Glutamatergic neuron (in vitro differentiated cells): ENCODE results near the gene ERRFI1. TPM values are rescaled to one million over a fixed set of nuclear protein-coding genes. Genes with fewer than 3 reads are reported as not detected.
"Not testable (repeated sequence)": the region's sequence is repeated elsewhere in the genome, so short reads cannot be mapped to it uniquely, and the experiment has no call there.

Source experiments
- DNase-seq: peaks from one replicate; pipeline ENCODE4 v3.0.0; 2022
- H3K27ac Mint-ChIP-seq: one replicate; pipeline ENCODE4 v1.8.0; 2020; ENCODE audit warnings: mild to moderate bottlenecking, mixed read lengths, inconsistent platforms; ENCODE audit not compliant: unreplicated experiment
- H3K27me3 Mint-ChIP-seq: one replicate; pipeline ENCODE4 v1.8.0; 2020; ENCODE audit warnings: mild to moderate bottlenecking, moderate library complexity, mixed read lengths, inconsistent platforms; ENCODE audit not compliant: unreplicated experiment
- H3K36me3 Mint-ChIP-seq: one replicate; pipeline ENCODE4 v1.8.0; 2020; ENCODE audit warnings: mild to moderate bottlenecking, mixed read lengths, inconsistent platforms; ENCODE audit not compliant: unreplicated experiment
- H3K4me1 Mint-ChIP-seq: one replicate; pipeline ENCODE4 v1.8.0; 2020; ENCODE audit warnings: mild to moderate bottlenecking, low read depth, mixed read lengths, inconsistent platforms; ENCODE audit not compliant: unreplicated experiment
- H3K4me3 Mint-ChIP-seq: one replicate; pipeline ENCODE4 v1.8.0; 2020; ENCODE audit warnings: mild to moderate bottlenecking, mixed read lengths, inconsistent platforms; ENCODE audit not compliant: unreplicated experiment
- H3K9me3 Mint-ChIP-seq: one replicate; pipeline ENCODE4 v1.8.0; 2020; ENCODE audit warnings: mild to moderate bottlenecking, moderate library complexity, mixed read lengths, inconsistent platforms; ENCODE audit not compliant: unreplicated experiment
- CTCF ChIP-seq: fragments of 200-600 bp; sonication (generic); IDR thresholded peaks from one replicate; pipeline ENCODE4 v1.5.0; 2021; ENCODE audit not compliant: partially characterized antibody, unreplicated experiment
- total RNA-seq: library from RNA; stranded (reverse); fragmentation: NEBNext Ultra II Directional; extraction: Animal tissue kit (Norgen Biotek cat#: 25700); gene quantifications from one replicate; pipeline ENCODE4 v1.2.1, GENCODE V29; 2021; ENCODE audit not compliant: unreplicated experiment

Gene ERRFI1
- total RNA-seq, 1 donor from 2014 or later: 11.8 TPM

- Mint-ChIP-seq H3K36me3 (peaks cover 5% of the 10 kb centered on the region), H3K27me3 (peaks cover 3% of the 10 kb centered on the region), H3K4me1 (peaks cover 2% of the 10 kb centered on the region), H3K9me3 (no peaks in the 10 kb centered on the region), H3K27ac (no peak overlapping the region), H3K4me3 (no peak overlapping the region)
- TF ChIP-seq CTCF: no peak
- no peak for DNase-seq
These were observed 58.5 kb downstream of the ERRFI1 start for GRCh38 chr1:7967651-7968050.

GRCh38 chr1:7967196-7967595 is 58.9 kb downstream of the ERRFI1 start:
- Mint-ChIP-seq H3K9me3 (no peaks in the 10 kb centered on the region), H3K27me3 (peaks cover 3% of the 10 kb centered on the region), H3K4me1 (peaks cover 7% of the 10 kb centered on the region), H3K27ac (peak overlapping the region; percentile 43), H3K36me3 (peaks cover 5% of the 10 kb centered on the region), H3K4me3 (no peak overlapping the region)
- TF ChIP-seq CTCF: no peak
- no peak for DNase-seq

GRCh38 chr1:7964476-7964875 is 61.6 kb downstream of the ERRFI1 start:
- Mint-ChIP-seq H3K36me3 (peaks cover 5% of the 10 kb centered on the region), H3K4me1 (peaks cover 11% of the 10 kb centered on the region), H3K27ac (no peak overlapping the region), H3K27me3 (no peaks in the 10 kb centered on the region), H3K9me3 (peaks cover 2% of the 10 kb centered on the region), H3K4me3 (no peak overlapping the region)
- TF ChIP-seq CTCF: no peak
- DNase-seq: no peak

- not testable (repeated sequence) for H3K9me3 Mint-ChIP-seq, H3K4me3 Mint-ChIP-seq, H3K27me3 Mint-ChIP-seq, DNase-seq, H3K36me3 Mint-ChIP-seq, H3K27ac Mint-ChIP-seq
- H3K4me1 Mint-ChIP-seq: peaks cover 11% of the 10 kb centered on the region
These were observed 62.3 kb downstream of the ERRFI1 start for GRCh38 chr1:7963841-7964240.

- not testable (repeated sequence) for H3K27ac Mint-ChIP-seq, H3K4me3 Mint-ChIP-seq, H3K27me3 Mint-ChIP-seq, H3K36me3 Mint-ChIP-seq, DNase-seq, H3K9me3 Mint-ChIP-seq
- peaks cover 11% of the 10 kb centered on the region for H3K4me1 Mint-ChIP-seq
These were observed 62.8 kb downstream of the ERRFI1 start for GRCh38 chr1:7963378-7963730.

- Mint-ChIP-seq H3K4me3 (peak overlapping the region; percentile 97), H3K27me3 (no peaks in the 10 kb centered on the region), H3K27ac (peak overlapping the region; percentile 90), H3K36me3 (peaks cover 5% of the 10 kb centered on the region), H3K4me1 (peaks cover 11% of the 10 kb centered on the region), H3K9me3 (peaks cover 2% of the 10 kb centered on the region)
- TF ChIP-seq CTCF: no peak
- DNase-seq: no peak
These were observed 63.3 kb downstream of the ERRFI1 start for GRCh38 chr1:7962636-7963377.
